Ovary (tissue), 3 donors: ENCODE data around the gene VSTM2B.

Experiments used
- EP300 ChIP-seq: sonication (generic); formaldehyde crosslinking; IDR thresholded peaks from one replicate; pipeline ENCODE4 v1.6.1; 2017; ENCODE audit warnings: antibody characterized with exemption
- POLR2A ChIP-seq: fragments of 450-650 bp; IDR thresholded peaks from one replicate; pipeline ENCODE4 v1.6.1; 2017; ENCODE audit warnings: antibody characterized with exemption, mild to moderate bottlenecking, moderate library complexity
- TF ChIP-seq, protein P1 (sequence below), 3 donors: fragments of 450-650 bp in 2 of 3; fragments of 200-600 bp in 1 of 3; IDR thresholded peaks; one replicate each; pipeline versions ENCODE4 v1.5.1 to v1.8.0; 2016 to 2022; ENCODE audit warnings: antibody characterized with exemption in 3 of 3, mild to moderate bottlenecking in 1 of 3
- donor health status: DM: no; HTN: no; CAD: no.

DNA sequence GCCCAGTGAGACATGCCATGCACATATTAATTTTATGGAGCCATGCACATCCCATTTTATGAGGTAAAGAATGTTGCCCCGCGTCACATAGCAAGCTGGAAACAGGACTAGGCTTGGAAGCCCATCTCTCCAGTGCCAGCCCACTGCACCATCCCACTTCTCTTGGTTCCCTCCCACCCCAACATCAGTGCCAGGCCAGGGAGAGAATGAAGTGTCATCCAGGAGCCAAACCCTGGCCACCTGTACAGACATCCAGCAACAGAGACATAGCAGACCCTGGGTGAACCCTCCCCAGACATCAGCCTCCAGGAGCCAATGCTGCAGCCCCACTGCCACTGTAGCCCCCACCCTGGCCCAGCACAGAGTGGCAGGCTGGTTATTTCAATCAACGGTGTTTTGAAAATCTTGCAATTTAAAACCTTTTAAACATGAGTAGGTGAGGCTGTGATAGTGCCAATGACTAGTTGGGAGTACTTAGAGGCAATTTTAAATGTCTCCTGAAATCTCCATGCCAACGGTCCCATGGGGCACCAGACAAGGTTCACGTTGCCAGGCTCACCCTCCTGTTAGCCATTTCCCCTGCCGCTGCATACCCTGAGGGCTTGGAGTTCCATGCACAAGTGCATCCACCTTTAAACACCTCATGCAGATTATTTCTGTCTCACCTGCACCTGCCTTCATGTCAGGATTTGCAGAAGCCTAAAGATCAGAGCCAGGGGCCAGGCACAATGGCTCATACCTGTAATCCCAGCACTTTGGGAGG, 34.7 kb downstream of the VSTM2B start:
- TF ChIP-seq, protein P1, sequence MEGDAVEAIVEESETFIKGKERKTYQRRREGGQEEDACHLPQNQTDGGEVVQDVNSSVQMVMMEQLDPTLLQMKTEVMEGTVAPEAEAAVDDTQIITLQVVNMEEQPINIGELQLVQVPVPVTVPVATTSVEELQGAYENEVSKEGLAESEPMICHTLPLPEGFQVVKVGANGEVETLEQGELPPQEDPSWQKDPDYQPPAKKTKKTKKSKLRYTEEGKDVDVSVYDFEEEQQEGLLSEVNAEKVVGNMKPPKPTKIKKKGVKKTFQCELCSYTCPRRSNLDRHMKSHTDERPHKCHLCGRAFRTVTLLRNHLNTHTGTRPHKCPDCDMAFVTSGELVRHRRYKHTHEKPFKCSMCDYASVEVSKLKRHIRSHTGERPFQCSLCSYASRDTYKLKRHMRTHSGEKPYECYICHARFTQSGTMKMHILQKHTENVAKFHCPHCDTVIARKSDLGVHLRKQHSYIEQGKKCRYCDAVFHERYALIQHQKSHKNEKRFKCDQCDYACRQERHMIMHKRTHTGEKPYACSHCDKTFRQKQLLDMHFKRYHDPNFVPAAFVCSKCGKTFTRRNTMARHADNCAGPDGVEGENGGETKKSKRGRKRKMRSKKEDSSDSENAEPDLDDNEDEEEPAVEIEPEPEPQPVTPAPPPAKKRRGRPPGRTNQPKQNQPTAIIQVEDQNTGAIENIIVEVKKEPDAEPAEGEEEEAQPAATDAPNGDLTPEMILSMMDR (IDR thresholded peaks at IDR 0.05): no peak
- TF ChIP-seq POLR2A: no peak
- TF ChIP-seq EP300: no peak
